Measurements from ENCODE around the gene ZNF827.

ZNF827 gene

DNA sequence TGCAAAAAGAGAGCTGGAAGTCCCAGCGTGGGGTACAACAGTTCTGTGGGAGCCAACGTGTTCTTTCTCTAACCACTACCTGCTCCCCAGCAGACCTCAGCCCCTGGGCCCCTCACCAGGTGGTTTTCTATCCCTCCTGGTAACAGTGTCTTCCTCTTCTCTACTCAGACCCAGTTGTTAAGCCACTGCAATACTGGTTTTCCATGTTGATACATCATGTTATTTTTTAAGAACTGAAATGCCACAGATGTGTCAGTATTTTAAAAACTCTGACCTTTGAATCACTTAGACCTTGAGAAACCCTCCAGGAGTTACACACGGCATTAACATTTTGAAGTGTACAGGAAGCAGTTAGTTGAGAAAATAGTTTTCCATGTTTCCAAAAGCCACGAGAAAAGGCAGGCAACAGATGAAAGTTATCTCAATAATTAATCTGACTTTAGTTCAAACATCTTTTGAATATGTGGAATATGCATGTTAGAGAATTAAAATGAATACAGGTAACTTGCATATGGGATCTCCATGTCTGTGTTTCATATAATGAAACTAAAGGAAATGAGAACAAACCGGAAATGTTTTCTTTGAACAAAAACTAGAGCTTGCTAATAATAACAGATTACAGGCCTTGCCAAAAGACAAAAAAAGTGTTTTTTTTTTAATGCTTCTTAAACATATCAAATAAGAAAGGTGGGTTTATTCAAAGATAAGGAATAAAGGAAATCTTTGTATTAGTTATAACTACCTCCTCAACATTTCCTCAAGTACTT, 108.8 kb downstream of the ZNF827 start:
- TF ChIP-seq RARB (CRISPR knock-in tag; IDR thresholded peaks at IDR 0.05) (no peak), ZC3H10 (CRISPR knock-in tag; IDR thresholded peaks at IDR 0.05) (no peak), ISL1 (CRISPR knock-in tag; IDR thresholded peaks at IDR 0.05) (no peak), ZNF70 (CRISPR knock-in tag; IDR thresholded peaks at IDR 0.05) (no peak), CSRNP3 (CRISPR knock-in tag; IDR thresholded peaks at IDR 0.05) (no peak), ZNF565 (CRISPR knock-in tag; conservative IDR thresholded peaks at IDR 0.05; ENCODE audit: low read depth) (no peak), CSDC2 (CRISPR knock-in tag; IDR thresholded peaks at IDR 0.05) (no peak), TCF4 (CRISPR knock-in tag; IDR thresholded peaks at IDR 0.05; ENCODE audit: borderline replicate concordance) (no peak)

DNA sequence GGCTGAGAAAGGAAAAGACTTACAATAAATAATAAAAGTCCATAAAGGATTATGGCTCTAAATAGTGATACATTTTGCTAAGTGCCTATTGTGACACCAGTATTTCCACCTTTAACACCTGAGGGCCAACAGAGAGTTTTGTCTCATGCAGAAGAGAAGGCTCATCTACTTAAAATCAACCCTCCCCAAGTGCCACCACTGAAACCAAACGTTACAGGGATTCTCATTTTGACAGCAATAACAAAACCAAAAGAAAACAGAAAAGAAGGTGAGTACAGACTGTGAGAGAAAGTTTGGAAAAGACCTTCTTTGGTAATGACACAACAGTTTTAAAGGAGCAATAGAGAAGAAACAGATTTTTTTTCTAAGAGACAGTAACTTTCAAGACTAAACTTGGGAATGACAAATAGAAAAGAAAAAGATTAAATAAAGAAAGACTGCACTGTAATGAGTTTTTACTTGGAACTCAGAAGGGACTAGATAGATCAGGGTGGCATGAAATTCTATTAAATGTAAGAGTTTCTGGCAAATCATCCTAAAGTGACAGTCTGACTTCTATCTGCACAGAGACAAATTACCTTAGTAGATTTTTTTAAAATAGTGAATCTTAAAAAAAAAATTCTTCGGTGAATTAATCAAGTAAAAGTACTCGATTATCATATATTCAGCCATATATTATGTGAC, 109.7 kb downstream of the ZNF827 start:
- no peak for ATAC-seq
- no peak for TF ChIP-seq ZNF565 (CRISPR knock-in tag; conservative IDR thresholded peaks at IDR 0.05; ENCODE audit: low read depth)
- TF ChIP-seq GLIS3 (CRISPR knock-in tag; IDR thresholded peaks at IDR 0.05) = no peak
- no peak for TF ChIP-seq BACH2 (CRISPR knock-in tag; IDR thresholded peaks at IDR 0.05; ENCODE audit: borderline replicate concordance)

More for the DNA sequence above, 108.8 kb downstream of the ZNF827 start:
- ATAC-seq = no peak

GRCh38 chr4:145827885-145828284, 110.7 kb downstream of the ZNF827 start:
- ATAC-seq = no peak
- TF ChIP-seq ZNF70 (CRISPR knock-in tag; IDR thresholded peaks at IDR 0.05) (no peak), ZFP30 (CRISPR knock-in tag; IDR thresholded peaks at IDR 0.05) (no peak), TOX (CRISPR knock-in tag; IDR thresholded peaks at IDR 0.05; ENCODE audit: borderline replicate concordance) (no peak), ZNF565 (CRISPR knock-in tag; conservative IDR thresholded peaks at IDR 0.05; ENCODE audit: low read depth) (no peak), ZC3H10 (CRISPR knock-in tag; IDR thresholded peaks at IDR 0.05) (no peak), CSDC2 (CRISPR knock-in tag; IDR thresholded peaks at IDR 0.05) (no peak), TCF4 (CRISPR knock-in tag; IDR thresholded peaks at IDR 0.05; ENCODE audit: borderline replicate concordance) (no peak), RARB (CRISPR knock-in tag; IDR thresholded peaks at IDR 0.05) (no peak), BACH2 (CRISPR knock-in tag; IDR thresholded peaks at IDR 0.05; ENCODE audit: borderline replicate concordance) (no peak), ISL1 (CRISPR knock-in tag; IDR thresholded peaks at IDR 0.05) (no peak), OSR1 (CRISPR knock-in tag; IDR thresholded peaks at IDR 0.05) (no peak), POU6F1 (CRISPR knock-in tag; IDR thresholded peaks at IDR 0.05; ENCODE audit: borderline replicate concordance, low read depth) (no peak), ESRRG (CRISPR knock-in tag; IDR thresholded peaks at IDR 0.05) (no peak), PATZ1 (CRISPR knock-in tag; IDR thresholded peaks at IDR 0.05; ENCODE audit: borderline replicate concordance) (no peak), PPARA (CRISPR knock-in tag; IDR thresholded peaks at IDR 0.05; ENCODE audit: borderline replicate concordance) (no peak), GLIS3 (CRISPR knock-in tag; IDR thresholded peaks at IDR 0.05) (no peak), ZNF8 (CRISPR knock-in tag; IDR thresholded peaks at IDR 0.05) (no peak)
- TF ChIP-seq, protein P1, sequence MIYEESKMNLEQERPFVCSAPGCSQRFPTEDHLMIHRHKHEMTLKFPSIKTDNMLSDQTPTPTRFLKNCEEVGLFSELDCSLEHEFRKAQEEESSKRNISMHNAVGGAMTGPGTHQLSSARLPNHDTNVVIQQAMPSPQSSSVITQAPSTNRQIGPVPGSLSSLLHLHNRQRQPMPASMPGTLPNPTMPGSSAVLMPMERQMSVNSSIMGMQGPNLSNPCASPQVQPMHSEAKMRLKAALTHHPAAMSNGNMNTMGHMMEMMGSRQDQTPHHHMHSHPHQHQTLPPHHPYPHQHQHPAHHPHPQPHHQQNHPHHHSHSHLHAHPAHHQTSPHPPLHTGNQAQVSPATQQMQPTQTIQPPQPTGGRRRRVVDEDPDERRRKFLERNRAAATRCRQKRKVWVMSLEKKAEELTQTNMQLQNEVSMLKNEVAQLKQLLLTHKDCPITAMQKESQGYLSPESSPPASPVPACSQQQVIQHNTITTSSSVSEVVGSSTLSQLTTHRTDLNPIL (CRISPR knock-in tag; IDR thresholded peaks at IDR 0.05; ENCODE audit: low read depth) = no peak
- TF ChIP-seq, protein P2, sequence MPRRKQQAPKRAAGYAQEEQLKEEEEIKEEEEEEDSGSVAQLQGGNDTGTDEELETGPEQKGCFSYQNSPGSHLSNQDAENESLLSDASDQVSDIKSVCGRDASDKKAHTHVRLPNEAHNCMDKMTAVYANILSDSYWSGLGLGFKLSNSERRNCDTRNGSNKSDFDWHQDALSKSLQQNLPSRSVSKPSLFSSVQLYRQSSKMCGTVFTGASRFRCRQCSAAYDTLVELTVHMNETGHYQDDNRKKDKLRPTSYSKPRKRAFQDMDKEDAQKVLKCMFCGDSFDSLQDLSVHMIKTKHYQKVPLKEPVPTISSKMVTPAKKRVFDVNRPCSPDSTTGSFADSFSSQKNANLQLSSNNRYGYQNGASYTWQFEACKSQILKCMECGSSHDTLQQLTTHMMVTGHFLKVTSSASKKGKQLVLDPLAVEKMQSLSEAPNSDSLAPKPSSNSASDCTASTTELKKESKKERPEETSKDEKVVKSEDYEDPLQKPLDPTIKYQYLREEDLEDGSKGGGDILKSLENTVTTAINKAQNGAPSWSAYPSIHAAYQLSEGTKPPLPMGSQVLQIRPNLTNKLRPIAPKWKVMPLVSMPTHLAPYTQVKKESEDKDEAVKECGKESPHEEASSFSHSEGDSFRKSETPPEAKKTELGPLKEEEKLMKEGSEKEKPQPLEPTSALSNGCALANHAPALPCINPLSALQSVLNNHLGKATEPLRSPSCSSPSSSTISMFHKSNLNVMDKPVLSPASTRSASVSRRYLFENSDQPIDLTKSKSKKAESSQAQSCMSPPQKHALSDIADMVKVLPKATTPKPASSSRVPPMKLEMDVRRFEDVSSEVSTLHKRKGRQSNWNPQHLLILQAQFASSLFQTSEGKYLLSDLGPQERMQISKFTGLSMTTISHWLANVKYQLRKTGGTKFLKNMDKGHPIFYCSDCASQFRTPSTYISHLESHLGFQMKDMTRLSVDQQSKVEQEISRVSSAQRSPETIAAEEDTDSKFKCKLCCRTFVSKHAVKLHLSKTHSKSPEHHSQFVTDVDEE (CRISPR knock-in tag; IDR thresholded peaks at IDR 0.05) = no peak
